HG02852 (cell line): Measurements from ENCODE around the gene GLP1R.
A peak's percentile ranks its signal among the peaks of the same experiment; 100 is the strongest.

Experiments
- ATAC-seq: cut with Tn5 transposase; IDR thresholded peaks from one replicate; pipeline ENCODE4 v1.9.1; 2021; ENCODE audit warnings: mild to moderate bottlenecking, moderate library complexity; ENCODE audit not compliant: unreplicated experiment

GLP1R gene

GRCh38 chr6:39061588-39061987 lies 13.0 kb downstream of the GLP1R start:
- ATAC-seq: no peak

- no peak for ATAC-seq
Observed at GRCh38 chr6:39062014-39062740, 13.6 kb downstream of the GLP1R start.

- no peak for ATAC-seq
Observed at GRCh38 chr6:39063526-39063925, 14.9 kb downstream of the GLP1R start.

- ATAC-seq: no peak
Observed at GRCh38 chr6:39065561-39065960, 17.0 kb downstream of the GLP1R start.

GRCh38 chr6:39068391-39068790 lies 19.8 kb downstream of the GLP1R start:
- ATAC-seq: no peak

GRCh38 chr6:39072830-39073229 lies 24.2 kb downstream of the GLP1R start:
- ATAC-seq: no peak

GRCh38 chr6:39073471-39074355 lies 25.1 kb downstream of the GLP1R start:
- ATAC-seq: no peak

GRCh38 chr6:39074486-39074885 lies 25.9 kb downstream of the GLP1R start:
- ATAC-seq: no peak

- ATAC-seq: no peak
Observed at GRCh38 chr6:39075010-39075686, 26.6 kb downstream of the GLP1R start.

- ATAC-seq: no peak
Observed at GRCh38 chr6:39075807-39076622, 27.4 kb downstream of the GLP1R start.

GRCh38 chr6:39076623-39077535 lies 28.3 kb downstream of the GLP1R start:
- peak; percentile 38 for ATAC-seq

- ATAC-seq: no peak
Observed at GRCh38 chr6:39077882-39078594, 29.5 kb downstream of the GLP1R start.

GRCh38 chr6:39078695-39079094 lies 30.1 kb downstream of the GLP1R start:
- no peak for ATAC-seq

- no peak for ATAC-seq
Observed at GRCh38 chr6:39079197-39080125, 30.9 kb downstream of the GLP1R start.

GRCh38 chr6:39080246-39080875 lies 31.8 kb downstream of the GLP1R start:
- no peak for ATAC-seq

GRCh38 chr6:39082310-39082709 lies 33.7 kb downstream of the GLP1R start:
- ATAC-seq: no peak

GRCh38 chr6:39083231-39083634 lies 34.7 kb downstream of the GLP1R start:
- no peak for ATAC-seq
